CD4-positive, alpha-beta T cell (primary cell): Measurements from ENCODE around the gene ID3. TPM values are rescaled to one million over a fixed set of nuclear protein-coding genes. Genes with fewer than 3 reads are reported as not detected.

Source experiments
- ATAC-seq: fragments of 200-7000 bp; cut with Tn5 transposase; one replicate; pipeline ENCODE4 v1.10.0; 2022; ENCODE audit warnings: mild to moderate bottlenecking; ENCODE audit not compliant: poor library complexity
- CTCF ChIA-PET: fragments of 350-600 bp; sonication (Branson Sonifier 250); formaldehyde crosslinking; loops from one replicate; lab custom pipeline; 2021; ENCODE audit warnings: antibody characterized with exemption, inconsistent platforms; lab: Charles Lee
- POLR2A ChIA-PET: fragments of 350-600 bp; sonication (Branson Sonifier 250); formaldehyde crosslinking; loops from one replicate; lab custom pipeline; 2021; ENCODE audit warnings: antibody characterized with exemption, inconsistent platforms; lab: Charles Lee
- DNase-seq, 14 experiments: peaks; one replicate each; pipeline ENCODE4 v3.0.0-alpha.2; 2013 to 2020; ENCODE audit warnings: mixed read lengths in 2 of 14
- H3K27ac ChIP-seq, 2 donors: one replicate each; pipeline versions ENCODE4 v1.5.1 to v1.7.0; 2013; ENCODE audit warnings: low read length in 2 of 2, low read depth in 1 of 2, mild to moderate bottlenecking in 1 of 2
- H3K27me3 ChIP-seq, 2 experiments: 1 replicate in 1 of 2; 2 replicates in 1 of 2; pipeline versions ENCODE4 v1.6.1 to v1.7.0; 2013; ENCODE audit warnings: low read length in 2 of 2, control low read depth in 1 of 2, mild to moderate bottlenecking in 1 of 2, moderate library complexity in 1 of 2; ENCODE audit not compliant: insufficient read depth in 2 of 2, control insufficient read depth in 1 of 2
- H3K36me3 ChIP-seq: one replicate; pipeline ENCODE4 v1.6.1; 2013; ENCODE audit warnings: low read length, control low read depth; ENCODE audit not compliant: insufficient read depth
- H3K4me1 ChIP-seq: one replicate; pipeline ENCODE4 v1.6.1; 2013; ENCODE audit warnings: low read length, control low read depth; ENCODE audit not compliant: insufficient read depth
- H3K4me3 ChIP-seq: one replicate; pipeline ENCODE4 v1.5.1; 2013; ENCODE audit warnings: mild to moderate bottlenecking, low read length, moderate library complexity
- H3K9me3 ChIP-seq, 2 experiments: 1 replicate in 1 of 2; 2 replicates in 1 of 2; pipeline versions ENCODE4 v1.6.1 to v1.7.0; 2013; ENCODE audit warnings: low read length in 2 of 2, mild to moderate bottlenecking in 2 of 2, control low read depth in 1 of 2, moderate library complexity in 1 of 2; ENCODE audit not compliant: control insufficient read depth in 1 of 2, insufficient read depth in 1 of 2
- H3K27ac Mint-ChIP-seq: one replicate; pipeline ENCODE4 v1.8.0; 2020; ENCODE audit warnings: mixed read lengths
- H3K27me3 Mint-ChIP-seq: one replicate; pipeline ENCODE4 v1.8.0; 2021; ENCODE audit warnings: mixed read lengths
- H3K36me3 Mint-ChIP-seq: one replicate; pipeline ENCODE4 v1.8.0; 2021; ENCODE audit warnings: low read depth, mixed read lengths
- H3K4me1 Mint-ChIP-seq: one replicate; pipeline ENCODE4 v1.8.0; 2021; ENCODE audit warnings: low read depth, mixed read lengths
- H3K4me3 Mint-ChIP-seq: one replicate; pipeline ENCODE4 v1.8.0; 2020; ENCODE audit warnings: mild to moderate bottlenecking, mixed read lengths
- H3K9me3 Mint-ChIP-seq: one replicate; pipeline ENCODE4 v1.8.0; 2020; ENCODE audit warnings: mixed read lengths
- intact Hi-C, 2 experiments: fragments of 100-400 bp; cut with DNase I in 1 of 2; cut with micrococcal nuclease in 1 of 2; formaldehyde crosslinking; loops; one replicate each; pipeline versions ENCODE4 v1.15.1 to v1.9.0; 2023 to 2025; cut with DNase I, micrococcal nuclease
- polyA plus RNA-seq, 2 donors: library from polyadenylated mRNA; unstranded; fragments of 120-200 nt; gene quantifications; one replicate each; pipeline ENCODE4 v1.2.1, GENCODE V29; 2013
- total RNA-seq, 174 experiments: library from RNA in 2 of 174; stranded (reverse) in 2 of 174; gene quantifications; one replicate each; pipeline ENCODE4 v1.2.3 and lab custom pipeline; 2021 to 2026
- TF ChIP-seq, protein P1 (sequence below): fragments of 200-600 bp; IDR thresholded peaks from one replicate; pipeline ENCODE4 v1.8.0; 2022; ENCODE audit warnings: antibody characterized with exemption, mild to moderate bottlenecking

The ID3 gene, protein sequence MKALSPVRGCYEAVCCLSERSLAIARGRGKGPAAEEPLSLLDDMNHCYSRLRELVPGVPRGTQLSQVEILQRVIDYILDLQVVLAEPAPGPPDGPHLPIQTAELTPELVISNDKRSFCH
- total RNA-seq = 10 to 100 TPM; 89.8 to 90.4 TPM
- polyA plus RNA-seq (2013, experiment 1 of 2) = 19.2 TPM
- polyA plus RNA-seq (2013, experiment 2 of 2) = 19.4 TPM
- total RNA-seq (lab: John Stamatoyannopoulos, UW) = 3.3 to 97.3 (median 25.2) reads per million in 172 experiments

DNA sequence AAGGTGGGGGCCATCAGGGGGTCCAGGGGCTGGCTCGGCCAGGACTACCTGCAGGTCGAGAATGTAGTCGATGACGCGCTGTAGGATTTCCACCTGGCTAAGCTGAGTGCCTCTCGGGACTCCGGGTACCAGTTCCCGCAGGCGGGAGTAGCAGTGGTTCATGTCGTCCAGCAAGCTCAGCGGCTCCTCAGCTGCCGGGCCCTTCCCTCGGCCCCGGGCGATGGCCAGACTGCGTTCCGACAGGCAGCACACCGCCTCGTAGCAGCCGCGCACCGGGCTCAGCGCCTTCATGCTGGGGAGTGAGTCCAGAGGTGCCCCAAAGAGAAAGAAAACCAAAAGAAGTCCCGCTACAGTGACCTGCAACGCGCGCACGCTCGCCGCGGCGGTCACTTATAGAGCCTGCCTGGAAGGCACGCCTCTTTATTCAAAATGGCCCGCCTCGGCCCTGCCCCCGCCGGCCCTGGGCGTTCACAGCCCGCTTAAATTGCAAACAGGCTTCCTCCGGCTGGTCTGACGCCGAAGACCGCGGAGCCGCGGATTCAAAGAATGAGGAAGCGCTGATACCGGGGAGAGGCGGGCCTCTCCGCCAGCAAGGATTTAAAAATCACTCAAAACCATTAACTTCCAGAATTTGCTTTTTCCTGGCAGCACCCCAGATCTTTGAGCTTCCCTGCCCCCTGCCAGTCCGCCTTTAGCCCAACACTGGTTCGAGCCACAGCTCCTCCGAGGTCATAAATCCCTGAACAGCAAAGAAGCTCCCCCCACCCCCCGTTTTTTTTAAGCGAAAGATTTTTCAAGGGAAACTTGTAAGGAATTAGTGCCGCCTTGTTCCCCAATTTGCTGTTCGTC is at the start of gene ID3:
Gene ID3, minus strand, starts transcription at position 366 of the 849 bp plus-strand sequence. Its CDS starts 75 bp downstream, at position 291.
- peak within 1 kb of the TSS; percentile 87 for H3K4me3 ChIP-seq
- H3K27ac ChIP-seq = peak within 1 kb of the TSS; percentile 61 to 86
- DNase-seq = peak; percentile 81 to 96 (median 92)
- peaks cover 71% of the 10 kb centered on the region for H3K4me1 ChIP-seq
- no peaks in the 10 kb centered on the region for H3K27me3 ChIP-seq
- H3K36me3 ChIP-seq = no peaks in the 10 kb centered on the region
- ATAC-seq = peak; percentile 50
- no peaks in the 10 kb centered on the region for H3K9me3 ChIP-seq
- no peaks in the 10 kb centered on the region for H3K27me3 Mint-ChIP-seq
- H3K4me3 Mint-ChIP-seq = peak within 1 kb of the TSS; percentile 90
- H3K4me1 Mint-ChIP-seq = peaks cover 79% of the 10 kb centered on the region
- CTCF ChIA-PET = interaction anchor here (0.7 to 8.9 kb wide), 8 partner anchors 20 to 78 kb away, joined by 3 to 81 read pairs (median 3); no protein-coding TSS in a partner anchor
- POLR2A ChIA-PET = interaction anchor here (0.6 to 9.6 kb wide), 18 partner anchors 8 to 414 kb away, joined by 3 to 314 read pairs (median 7); partner anchors contain the start of genes HNRNPR and RPL11
- no peaks in the 10 kb centered on the region for H3K9me3 Mint-ChIP-seq
- TF ChIP-seq, protein P1, sequence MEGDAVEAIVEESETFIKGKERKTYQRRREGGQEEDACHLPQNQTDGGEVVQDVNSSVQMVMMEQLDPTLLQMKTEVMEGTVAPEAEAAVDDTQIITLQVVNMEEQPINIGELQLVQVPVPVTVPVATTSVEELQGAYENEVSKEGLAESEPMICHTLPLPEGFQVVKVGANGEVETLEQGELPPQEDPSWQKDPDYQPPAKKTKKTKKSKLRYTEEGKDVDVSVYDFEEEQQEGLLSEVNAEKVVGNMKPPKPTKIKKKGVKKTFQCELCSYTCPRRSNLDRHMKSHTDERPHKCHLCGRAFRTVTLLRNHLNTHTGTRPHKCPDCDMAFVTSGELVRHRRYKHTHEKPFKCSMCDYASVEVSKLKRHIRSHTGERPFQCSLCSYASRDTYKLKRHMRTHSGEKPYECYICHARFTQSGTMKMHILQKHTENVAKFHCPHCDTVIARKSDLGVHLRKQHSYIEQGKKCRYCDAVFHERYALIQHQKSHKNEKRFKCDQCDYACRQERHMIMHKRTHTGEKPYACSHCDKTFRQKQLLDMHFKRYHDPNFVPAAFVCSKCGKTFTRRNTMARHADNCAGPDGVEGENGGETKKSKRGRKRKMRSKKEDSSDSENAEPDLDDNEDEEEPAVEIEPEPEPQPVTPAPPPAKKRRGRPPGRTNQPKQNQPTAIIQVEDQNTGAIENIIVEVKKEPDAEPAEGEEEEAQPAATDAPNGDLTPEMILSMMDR = no peak
- H3K27ac Mint-ChIP-seq = peak within 1 kb of the TSS; percentile 96
- H3K36me3 Mint-ChIP-seq = peaks cover 26% of the 10 kb centered on the region
- intact Hi-C loops = loop anchor here (2.0 to 10.0 kb wide), 2 partner anchors 67 to 415 kb away; no protein-coding TSS in a partner anchor

DNA sequence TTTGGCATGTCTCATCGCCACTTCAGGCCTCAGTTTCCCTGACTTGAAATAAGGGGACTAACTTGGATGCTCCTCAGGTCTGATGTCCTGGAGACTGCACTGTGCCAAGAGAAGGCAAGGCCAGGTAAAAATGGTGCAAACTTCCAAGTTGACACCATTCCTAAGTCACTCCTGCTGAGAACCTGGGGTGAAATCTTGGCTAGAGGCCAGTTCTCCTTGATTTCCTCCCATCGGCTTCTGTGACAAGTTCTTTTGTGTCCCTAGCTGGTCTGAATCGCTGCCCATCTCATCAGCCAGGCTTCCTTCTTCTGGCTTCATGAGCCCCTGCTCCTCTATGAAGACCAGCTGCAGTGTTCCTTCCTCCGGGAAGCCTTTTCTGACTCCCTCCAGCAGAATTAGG is 48.6 kb upstream of the ID3 start:
- Mint-ChIP-seq H3K9me3 (no peaks in the 10 kb centered on the region), H3K27me3 (no peaks in the 10 kb centered on the region), H3K4me3 (no peak overlapping the region), H3K27ac (peak overlapping the region; percentile 93), H3K36me3 (no peaks in the 10 kb centered on the region), H3K4me1 (peaks cover 76% of the 10 kb centered on the region)
- intact Hi-C loops = no loop called here
- TF ChIP-seq, protein P1 = no peak
- H3K36me3 ChIP-seq = no peaks in the 10 kb centered on the region
- ATAC-seq (no peak), DNase-seq (no peak)
- peak overlapping the region in 1 of 2 donors; percentile 36 for H3K27ac ChIP-seq
- H3K27me3 ChIP-seq = no peaks in the 10 kb centered on the region
- CTCF ChIA-PET = no interaction called here
- peaks cover 61% of the 10 kb centered on the region for H3K4me1 ChIP-seq
- no peak overlapping the region for H3K4me3 ChIP-seq
- POLR2A ChIA-PET = interaction anchor here (0.6 to 14.0 kb wide), 2 partner anchors 12 to 53 kb away, joined by 3 to 176 read pairs; no protein-coding TSS in a partner anchor
- H3K9me3 ChIP-seq = no peaks in the 10 kb centered on the region
